ENCODE results near the gene LMNTD2. TPM values are rescaled to one million over a fixed set of nuclear protein-coding genes. Genes with fewer than 3 reads are reported as not detected.

The LMNTD2 gene
- polyA plus RNA-seq, 2 of the 4 experiments (the other 2 are of a cell fraction) = 2.2 to 3.5 TPM

DNA sequence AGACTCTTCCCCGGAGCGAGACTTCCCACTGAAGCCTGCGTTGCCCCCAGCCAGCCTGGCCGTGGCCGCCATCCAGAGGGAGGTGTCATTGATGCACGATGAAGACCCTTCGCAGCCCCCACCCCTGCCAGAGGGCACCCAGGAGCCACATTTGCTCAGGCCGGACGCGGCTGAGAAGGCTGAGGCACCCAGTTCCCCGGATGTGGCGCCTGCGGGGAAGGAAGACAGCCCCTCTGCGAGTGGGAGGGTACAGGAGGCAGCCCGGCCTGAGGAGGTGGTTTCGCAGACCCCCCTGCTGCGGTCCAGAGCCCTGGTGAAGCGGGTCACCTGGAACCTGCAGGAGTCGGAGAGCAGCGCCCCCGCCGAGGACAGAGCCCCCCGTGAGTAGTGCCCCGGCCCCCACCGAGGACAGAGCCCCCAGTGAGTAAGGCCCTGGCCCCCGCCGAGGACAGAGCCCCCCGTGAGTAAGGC is 48.8 kb upstream of the LMNTD2 start:
- POLR2A ChIA-PET = no interaction called here
- WGBS (ENCODE audit: missing lambda C conversion rate) = 78% methylated on average over 6 of the region's 28 CpGs
- H3K9me3 ChIP-seq = no peaks in the 10 kb centered on the region

DNA sequence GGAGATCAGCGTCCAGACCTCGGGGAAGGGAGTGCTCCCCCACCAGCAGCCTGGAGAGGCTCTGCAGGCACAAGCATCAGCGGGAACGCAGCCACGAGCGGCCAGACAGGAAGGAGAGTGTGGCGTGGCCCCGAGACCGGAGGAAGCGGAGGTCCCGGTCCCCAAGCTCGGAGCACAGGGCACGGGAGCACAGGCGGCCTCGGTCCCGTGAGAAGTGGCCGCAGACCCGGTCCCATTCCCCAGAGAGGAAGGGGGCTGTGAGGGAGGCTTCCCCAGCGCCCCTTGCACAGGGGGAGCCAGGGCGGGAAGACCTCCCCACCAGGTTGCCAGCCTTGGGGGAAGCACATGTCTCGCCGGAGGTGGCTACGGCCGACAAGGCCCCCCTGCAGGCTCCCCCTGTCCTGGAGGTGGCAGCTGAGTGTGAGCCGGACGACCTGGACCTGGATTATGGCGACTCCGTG is 48.3 kb upstream of the LMNTD2 start:
- H3K4me2 ChIP-seq = no peak overlapping the region
- FAIRE-seq = no peak
- no peak for DNase-seq (ENCODE audit: low read depth in 1 of 2, low spot score in 1 of 2)
- no peak for ATAC-seq
- no peaks in the 10 kb centered on the region for H3K9me3 ChIP-seq
- TF ChIP-seq, protein P1, sequence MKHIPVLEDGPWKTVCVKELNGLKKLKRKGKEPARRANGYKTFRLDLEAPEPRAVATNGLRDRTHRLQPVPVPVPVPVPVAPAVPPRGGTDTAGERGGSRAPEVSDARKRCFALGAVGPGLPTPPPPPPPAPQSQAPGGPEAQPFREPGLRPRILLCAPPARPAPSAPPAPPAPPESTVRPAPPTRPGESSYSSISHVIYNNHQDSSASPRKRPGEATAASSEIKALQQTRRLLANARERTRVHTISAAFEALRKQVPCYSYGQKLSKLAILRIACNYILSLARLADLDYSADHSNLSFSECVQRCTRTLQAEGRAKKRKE (CRISPR knock-in tag; IDR thresholded peaks at IDR 0.05; ENCODE audit: low read depth) = no peak
- TF ChIP-seq TFCP2L1 (CRISPR knock-in tag; IDR thresholded peaks at IDR 0.05) (no peak), RNF2 (IDR thresholded peaks at IDR 0.05; ENCODE audit: borderline replicate concordance, low read depth) (no peak), GATA3 (IDR thresholded peaks at IDR 0.05; ENCODE audit: borderline replicate concordance) (no peak), CBX2 (IDR thresholded peaks at IDR 0.05; ENCODE audit: borderline replicate concordance, low read depth) (no peak), NFE2L2 (conservative IDR thresholded peaks at IDR 0.05; ENCODE audit: low read length) (no peak), ESRRA (IDR thresholded peaks at IDR 0.05; ENCODE audit: borderline replicate concordance, low read length) (no peak), CHD2 (IDR thresholded peaks at IDR 0.05; ENCODE audit: low read length, partially characterized antibody) (no peak), SREBF2 (IDR thresholded peaks at IDR 0.05) (no peak), EHF (CRISPR knock-in tag; IDR thresholded peaks at IDR 0.05) (no peak), TP53 (CRISPR knock-in tag; IDR thresholded peaks at IDR 0.05) (no peak), POLR2A (IDR thresholded peaks at IDR 0.05; ENCODE audit: low read length) (no peak), RCOR1 (IDR thresholded peaks at IDR 0.05; ENCODE audit: low read depth, low read length) (no peak), HEYL (CRISPR knock-in tag; IDR thresholded peaks at IDR 0.05) (no peak), RAD21 (conservative IDR thresholded peaks at IDR 0.05 in 1 of 2, IDR thresholded peaks at IDR 0.05 in 1 of 2) (no peak), JUN (IDR thresholded peaks at IDR 0.05) (no peak), HDAC2 (IDR thresholded peaks at IDR 0.05) (no peak), EP300 (IDR thresholded peaks at IDR 0.05) (no peak)
- TF ChIP-seq, protein P2, sequence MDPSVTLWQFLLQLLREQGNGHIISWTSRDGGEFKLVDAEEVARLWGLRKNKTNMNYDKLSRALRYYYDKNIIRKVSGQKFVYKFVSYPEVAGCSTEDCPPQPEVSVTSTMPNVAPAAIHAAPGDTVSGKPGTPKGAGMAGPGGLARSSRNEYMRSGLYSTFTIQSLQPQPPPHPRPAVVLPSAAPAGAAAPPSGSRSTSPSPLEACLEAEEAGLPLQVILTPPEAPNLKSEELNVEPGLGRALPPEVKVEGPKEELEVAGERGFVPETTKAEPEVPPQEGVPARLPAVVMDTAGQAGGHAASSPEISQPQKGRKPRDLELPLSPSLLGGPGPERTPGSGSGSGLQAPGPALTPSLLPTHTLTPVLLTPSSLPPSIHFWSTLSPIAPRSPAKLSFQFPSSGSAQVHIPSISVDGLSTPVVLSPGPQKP (IDR thresholded peaks at IDR 0.05; ENCODE audit: low read depth, low read length) = no peak
- TF ChIP-seq, protein P3, sequence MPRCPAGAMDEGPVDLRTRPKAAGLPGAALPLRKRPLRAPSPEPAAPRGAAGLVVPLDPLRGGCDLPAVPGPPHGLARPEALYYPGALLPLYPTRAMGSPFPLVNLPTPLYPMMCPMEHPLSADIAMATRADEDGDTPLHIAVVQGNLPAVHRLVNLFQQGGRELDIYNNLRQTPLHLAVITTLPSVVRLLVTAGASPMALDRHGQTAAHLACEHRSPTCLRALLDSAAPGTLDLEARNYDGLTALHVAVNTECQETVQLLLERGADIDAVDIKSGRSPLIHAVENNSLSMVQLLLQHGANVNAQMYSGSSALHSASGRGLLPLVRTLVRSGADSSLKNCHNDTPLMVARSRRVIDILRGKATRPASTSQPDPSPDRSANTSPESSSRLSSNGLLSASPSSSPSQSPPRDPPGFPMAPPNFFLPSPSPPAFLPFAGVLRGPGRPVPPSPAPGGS (IDR thresholded peaks at IDR 0.05) = no peak
- H3K4me1 ChIP-seq = peaks cover 13% of the 10 kb centered on the region
- ChIA-PET POLR2A (no interaction called here), CTCF (no interaction called here)
- H3K27ac ChIP-seq = no peak overlapping the region
- WGBS (ENCODE audit: missing lambda C conversion rate) = 89% methylated on average over 27 of the region's 28 CpGs
- no peak overlapping the region for H3K4me3 ChIP-seq

More for the DNA sequence above, 48.8 kb upstream of the LMNTD2 start:
- Histone ChIP-seq H3K4me1 (peaks cover 13% of the 10 kb centered on the region), H3K4me2 (no peak overlapping the region), H3K27ac (no peak overlapping the region), H3K4me3 (no peak overlapping the region)
- DNase-seq (ENCODE audit: low read depth in 1 of 2, low spot score in 1 of 2) (no peak), ATAC-seq (no peak), FAIRE-seq (no peak)
- TF ChIP-seq, protein P4, sequence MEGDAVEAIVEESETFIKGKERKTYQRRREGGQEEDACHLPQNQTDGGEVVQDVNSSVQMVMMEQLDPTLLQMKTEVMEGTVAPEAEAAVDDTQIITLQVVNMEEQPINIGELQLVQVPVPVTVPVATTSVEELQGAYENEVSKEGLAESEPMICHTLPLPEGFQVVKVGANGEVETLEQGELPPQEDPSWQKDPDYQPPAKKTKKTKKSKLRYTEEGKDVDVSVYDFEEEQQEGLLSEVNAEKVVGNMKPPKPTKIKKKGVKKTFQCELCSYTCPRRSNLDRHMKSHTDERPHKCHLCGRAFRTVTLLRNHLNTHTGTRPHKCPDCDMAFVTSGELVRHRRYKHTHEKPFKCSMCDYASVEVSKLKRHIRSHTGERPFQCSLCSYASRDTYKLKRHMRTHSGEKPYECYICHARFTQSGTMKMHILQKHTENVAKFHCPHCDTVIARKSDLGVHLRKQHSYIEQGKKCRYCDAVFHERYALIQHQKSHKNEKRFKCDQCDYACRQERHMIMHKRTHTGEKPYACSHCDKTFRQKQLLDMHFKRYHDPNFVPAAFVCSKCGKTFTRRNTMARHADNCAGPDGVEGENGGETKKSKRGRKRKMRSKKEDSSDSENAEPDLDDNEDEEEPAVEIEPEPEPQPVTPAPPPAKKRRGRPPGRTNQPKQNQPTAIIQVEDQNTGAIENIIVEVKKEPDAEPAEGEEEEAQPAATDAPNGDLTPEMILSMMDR (IDR thresholded peaks at IDR 0.05) = no peak
- no peak for TF ChIP-seq RNF2 (IDR thresholded peaks at IDR 0.05; ENCODE audit: borderline replicate concordance, low read depth)
- TF ChIP-seq POLR2AphosphoS2 (conservative IDR thresholded peaks at IDR 0.05; ENCODE audit: low read length) = no peak
- no peak for TF ChIP-seq JUN (IDR thresholded peaks at IDR 0.05)
- no peak for TF ChIP-seq BHLHE40 (IDR thresholded peaks at IDR 0.05; ENCODE audit: low read depth, low read length)
- TF ChIP-seq ZNF302 (CRISPR knock-in tag; IDR thresholded peaks at IDR 0.05) = no peak
- TF ChIP-seq CHD4 (IDR thresholded peaks at IDR 0.05; ENCODE audit: borderline replicate concordance) = no peak
- no peak for TF ChIP-seq PHF8 (IDR thresholded peaks at IDR 0.05; ENCODE audit: borderline replicate concordance, low read depth)
- no peak for TF ChIP-seq SMC3 (IDR thresholded peaks at IDR 0.05)
- TF ChIP-seq TFCP2L1 (CRISPR knock-in tag; IDR thresholded peaks at IDR 0.05) = no peak
- no peak for TF ChIP-seq HEYL (CRISPR knock-in tag; IDR thresholded peaks at IDR 0.05)
- TF ChIP-seq RARB (CRISPR knock-in tag; IDR thresholded peaks at IDR 0.05) = no peak
- no peak for TF ChIP-seq FOSB (CRISPR knock-in tag; IDR thresholded peaks at IDR 0.05)
- no peak for TF ChIP-seq ZC3H11A (IDR thresholded peaks at IDR 0.05)
- no peak for TF ChIP-seq HOXB5 (CRISPR knock-in tag; IDR thresholded peaks at IDR 0.05)
- TF ChIP-seq MAZ (IDR thresholded peaks at IDR 0.05; ENCODE audit: borderline replicate concordance, low read depth, low read length) = no peak
- no peak for TF ChIP-seq HOXB13 (CRISPR knock-in tag; IDR thresholded peaks at IDR 0.05; ENCODE audit: low read depth)
- no peak for TF ChIP-seq CBX8 (IDR thresholded peaks at IDR 0.05)
- CTCF ChIA-PET = interaction anchor here (1.2 kb wide), 1 partner anchor 54 kb away, joined by 4 read pairs; no protein-coding TSS in a partner anchor
